Choroid plexus epithelial cell (primary cell): Measurements from ENCODE around the gene DIP2C.
"Not testable (repeated sequence)": the region's sequence is repeated elsewhere in the genome, so short reads cannot be mapped to it uniquely, and the experiment has no call there.

ENCODE experiments used
- DNase-seq: peaks from one replicate; pipeline ENCODE4 v3.0.0-alpha.2; 2010; ENCODE audit warnings: low read depth
- H3K4me3 ChIP-seq: 2 replicates; pipeline ENCODE4 v1.5.1; 2011; ENCODE audit warnings: low read depth, mild to moderate bottlenecking, control low read depth, low read length, moderate library complexity
- CTCF ChIP-seq: conservative IDR thresholded peaks from 2 replicates; pipeline ENCODE4 v1.5.1; 2011; ENCODE audit warnings: low read depth, mild to moderate bottlenecking, control low read depth, inconsistent platforms, low read length, moderate library complexity

Gene DIP2C

GRCh38 chr10:404991-405390 is 284.5 kb downstream of the DIP2C start:
- TF ChIP-seq CTCF, result no peak
- H3K4me3 ChIP-seq, result no peak overlapping the region
- DNase-seq, result peak; percentile 57

GRCh38 chr10:404346-404745 is 285.1 kb downstream of the DIP2C start:
- no peak for TF ChIP-seq CTCF
- peak; percentile 92 for DNase-seq
- H3K4me3 ChIP-seq, result no peak overlapping the region

- DNase-seq, result no peak
- no peak overlapping the region for H3K4me3 ChIP-seq
- TF ChIP-seq CTCF, result no peak
Measured at GRCh38 chr10:398954-399353, 290.5 kb downstream of the DIP2C start.

GRCh38 chr10:397321-398068 is 292.0 kb downstream of the DIP2C start:
- H3K4me3 ChIP-seq, result no peak overlapping the region
- no peak for DNase-seq
- no peak for TF ChIP-seq CTCF

- DNase-seq, result no peak
- TF ChIP-seq CTCF, result no peak
- H3K4me3 ChIP-seq, result no peak overlapping the region
Measured at GRCh38 chr10:396535-397220, 292.8 kb downstream of the DIP2C start.

GRCh38 chr10:396107-396506 is 293.4 kb downstream of the DIP2C start:
- no peak for DNase-seq
- H3K4me3 ChIP-seq, result no peak overlapping the region
- no peak for TF ChIP-seq CTCF

GRCh38 chr10:395665-396064 is 293.8 kb downstream of the DIP2C start:
- no peak overlapping the region for H3K4me3 ChIP-seq
- DNase-seq, result no peak
- no peak for TF ChIP-seq CTCF

- DNase-seq, result peak; percentile 34
- H3K4me3 ChIP-seq, result not testable (repeated sequence)
Measured at GRCh38 chr10:394439-395101, 294.9 kb downstream of the DIP2C start.
